ENCODE results near the gene EPS8.
"Not testable (repeated sequence)": the region's sequence is repeated elsewhere in the genome, so short reads cannot be mapped to it uniquely, and the experiment has no call there.

Gene EPS8

DNA sequence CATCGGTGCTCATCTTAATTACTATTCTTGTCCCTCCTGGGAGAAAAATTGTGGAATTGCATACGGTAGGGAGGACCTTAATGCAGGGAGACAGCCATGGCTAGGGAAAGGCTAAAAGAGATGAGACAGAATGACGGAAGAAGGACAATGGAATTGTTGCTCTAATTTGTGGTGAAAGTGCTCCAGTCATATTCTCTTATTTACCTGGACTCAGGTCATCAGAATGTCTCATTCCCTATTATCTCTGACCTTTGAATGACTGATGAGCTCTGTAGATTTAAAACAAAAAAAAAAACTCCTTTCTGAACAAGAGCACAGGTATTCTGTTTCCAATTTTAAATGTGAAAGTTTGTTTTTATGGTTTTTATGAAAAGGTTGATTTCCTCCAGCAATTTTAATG, 8.6 kb upstream of the EPS8 start:
- DNase-seq (ENCODE audit: low read depth): no peak

DNA sequence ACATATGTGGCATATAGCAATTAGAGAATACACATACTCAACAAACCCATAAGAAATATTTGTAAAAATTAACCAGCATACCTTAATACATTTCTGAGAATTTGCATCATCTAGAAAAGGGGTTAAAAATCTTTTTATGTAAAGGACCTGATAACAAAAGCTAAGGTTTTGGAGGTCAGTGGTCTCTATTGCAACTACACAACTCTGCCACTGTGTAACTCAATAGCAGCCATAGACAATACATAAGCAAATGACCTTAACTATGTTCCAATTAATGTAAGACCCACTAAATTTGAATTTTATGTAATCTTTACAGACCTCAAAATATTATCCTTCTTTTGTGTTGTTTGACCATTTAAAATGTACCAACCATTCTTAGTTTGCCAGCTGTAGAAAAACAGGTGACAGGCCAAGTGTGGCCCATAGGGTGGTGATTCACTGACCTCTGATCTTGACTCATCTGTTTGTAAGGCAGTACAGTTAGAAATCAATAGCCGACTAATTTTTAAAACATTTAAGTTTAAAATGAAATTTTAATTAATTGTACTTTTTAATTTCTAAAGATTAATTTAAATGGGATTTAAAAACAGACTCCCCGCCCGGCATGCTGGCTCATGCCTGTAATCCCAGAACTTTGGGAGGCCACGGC, 7.4 kb upstream of the EPS8 start:
- DNase-seq (ENCODE audit: low read depth): no peak

DNA sequence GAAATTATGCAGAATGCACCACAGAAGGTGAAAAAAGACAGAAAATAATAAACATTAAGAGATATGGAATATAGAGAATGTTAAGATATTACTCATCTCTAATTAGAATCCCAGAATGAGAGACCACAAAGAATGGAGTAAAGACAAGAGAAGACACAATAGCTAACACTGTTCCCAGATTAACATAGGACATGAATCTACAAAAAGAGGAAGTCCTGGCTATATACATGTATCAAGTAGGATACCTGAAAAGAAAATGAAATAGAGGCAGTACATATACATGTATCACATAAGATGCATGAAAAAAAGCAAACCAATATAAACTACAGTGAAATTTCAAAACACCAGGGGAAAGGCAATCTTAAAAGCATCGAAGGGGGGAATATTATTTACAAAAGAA, 5.6 kb upstream of the EPS8 start:
- no peak for DNase-seq (ENCODE audit: low read depth)

DNA sequence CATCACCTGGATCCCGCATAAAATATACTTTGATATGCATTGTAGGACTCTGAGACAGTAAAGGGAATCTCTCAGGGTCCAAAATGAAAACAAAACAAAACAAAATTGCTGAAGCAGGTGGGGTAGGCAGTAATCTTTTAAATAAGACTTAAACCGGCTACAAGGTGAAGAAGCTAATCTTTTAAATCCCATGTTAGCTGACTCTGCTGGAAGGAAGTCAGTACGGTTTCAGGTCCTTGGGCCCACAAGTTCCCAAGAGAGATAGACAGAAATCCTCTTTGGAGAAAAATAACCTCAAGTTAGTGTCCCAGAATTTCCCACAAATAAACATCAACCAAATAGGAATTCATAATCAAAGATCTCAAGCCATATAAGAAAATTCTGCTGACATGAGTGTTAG, 5.0 kb upstream of the EPS8 start:
- no peak for DNase-seq (ENCODE audit: low read depth)

DNA sequence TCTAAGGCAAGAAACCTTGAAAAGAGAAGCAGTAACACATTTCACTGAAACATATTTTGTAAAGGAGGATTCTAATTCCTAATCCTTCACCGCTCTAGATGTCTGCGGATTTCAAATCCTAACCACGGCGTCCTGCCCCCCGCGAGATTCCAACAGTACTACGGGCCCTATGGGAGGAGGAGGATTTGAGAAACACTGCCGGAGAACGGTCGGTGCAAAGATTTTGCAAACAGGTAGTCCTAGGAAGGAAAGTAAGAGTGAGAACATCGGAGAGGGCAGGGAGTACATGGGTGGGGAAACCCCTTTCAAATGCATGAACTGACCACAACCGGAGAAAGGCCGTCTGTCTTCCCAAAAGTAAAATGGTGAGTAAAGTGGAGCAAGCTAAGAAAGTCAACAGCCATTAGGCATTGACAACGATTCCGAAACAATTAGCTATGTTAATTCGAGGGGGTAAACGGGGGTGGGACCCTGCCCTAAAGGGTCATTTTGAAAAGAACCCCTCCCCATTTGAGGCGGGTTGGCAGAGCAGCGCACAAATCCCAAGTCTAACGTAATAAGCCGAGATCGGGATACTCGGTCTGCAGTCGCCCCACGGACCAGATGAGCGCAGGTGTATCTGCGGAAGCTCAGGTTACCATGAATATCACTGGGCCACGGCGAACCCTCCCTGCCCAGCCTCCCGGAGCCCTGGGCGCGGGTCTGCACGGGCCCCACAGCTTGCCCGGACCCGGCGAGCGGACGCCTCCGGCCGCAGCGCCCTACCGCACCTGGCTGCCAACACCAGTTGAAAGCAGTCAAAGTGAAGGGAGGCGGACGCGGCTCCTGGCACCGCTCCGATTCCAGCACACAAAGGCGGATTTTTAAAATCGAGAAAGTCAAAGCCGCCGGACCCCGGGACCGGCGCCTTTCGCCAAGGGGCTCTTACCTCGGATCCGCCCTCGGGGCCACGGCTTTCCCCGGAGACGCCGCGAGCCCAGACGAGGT, 662 bp downstream of the EPS8 start:
- peak; percentile 9 for DNase-seq (ENCODE audit: low read depth)

DNA sequence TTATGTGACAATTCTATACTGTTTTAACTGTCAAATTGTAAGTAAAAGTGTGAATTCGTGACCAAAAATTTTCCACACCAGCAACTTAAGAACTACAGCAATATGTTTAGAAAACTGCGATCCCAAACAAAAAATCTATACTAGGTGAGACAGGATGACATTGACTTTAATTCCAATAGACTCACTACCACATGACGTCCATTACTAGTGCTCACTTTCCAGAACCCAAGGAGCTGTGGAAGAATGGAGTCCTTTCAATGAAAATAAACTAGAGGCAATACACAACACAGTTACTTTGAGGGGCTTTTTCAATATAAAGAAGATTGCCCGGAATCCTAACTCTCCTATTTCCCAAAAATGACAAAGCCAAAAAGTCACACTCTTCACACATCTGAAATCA, 1.4 kb downstream of the EPS8 start:
- no peak for DNase-seq (ENCODE audit: low read depth)

DNA sequence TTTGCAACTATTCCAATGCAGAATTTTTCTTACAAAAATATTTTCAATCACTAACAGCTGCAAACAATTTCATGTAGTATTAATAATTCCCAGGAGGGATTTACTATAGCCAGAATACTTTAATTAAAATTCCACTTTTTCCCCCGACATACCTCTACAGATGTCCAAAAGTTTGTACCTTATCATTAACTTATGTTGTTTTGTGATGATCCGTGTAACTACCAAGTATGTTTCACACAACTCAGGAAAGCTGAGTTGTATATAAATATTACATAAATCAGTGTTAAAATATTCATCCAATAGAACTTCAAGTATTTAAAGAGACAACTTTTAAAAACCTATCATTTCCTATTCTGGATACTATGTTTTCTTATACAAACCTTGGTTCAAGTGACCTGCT, 2.4 kb downstream of the EPS8 start:
- DNase-seq (ENCODE audit: low read depth): no peak

DNA sequence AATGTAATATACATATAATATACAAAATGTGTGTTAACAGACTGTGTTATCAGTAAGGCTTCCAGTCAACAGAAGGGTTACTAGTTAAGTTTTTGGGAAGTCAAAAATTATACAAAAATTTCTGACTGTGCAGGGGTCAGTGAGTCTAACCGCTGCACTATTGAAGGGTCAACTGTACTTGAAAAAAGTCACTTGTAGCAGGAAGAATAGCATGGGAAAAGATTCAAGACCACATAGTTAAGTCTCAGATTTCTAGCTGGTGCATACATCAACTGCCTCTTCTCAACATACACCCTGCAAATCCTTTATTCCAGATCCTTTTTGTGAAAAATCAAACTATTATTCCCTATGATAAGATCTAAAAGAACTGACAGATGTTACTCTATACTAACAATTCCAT, 5.9 kb downstream of the EPS8 start:
- no peak for DNase-seq (ENCODE audit: low read depth)

DNA sequence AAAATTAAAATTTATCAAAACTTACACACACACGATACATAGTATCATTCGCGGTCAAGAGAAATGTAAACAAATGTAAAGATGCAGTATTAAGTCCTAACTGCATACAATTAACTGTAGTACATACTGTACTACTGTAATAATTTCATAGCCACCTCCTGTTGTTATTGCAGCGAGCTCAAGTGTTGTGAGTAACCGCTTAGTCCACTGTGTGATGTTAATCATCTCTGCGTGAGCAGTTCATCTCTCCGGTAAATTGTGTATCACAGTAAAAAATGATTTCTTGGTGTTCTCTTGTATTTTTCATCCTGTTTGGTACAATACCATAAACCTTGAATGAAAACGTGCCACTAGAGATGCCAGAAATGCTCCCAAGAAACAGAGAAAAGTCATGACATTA, 6.5 kb downstream of the EPS8 start:
- DNase-seq (ENCODE audit: low read depth): no peak

DNA sequence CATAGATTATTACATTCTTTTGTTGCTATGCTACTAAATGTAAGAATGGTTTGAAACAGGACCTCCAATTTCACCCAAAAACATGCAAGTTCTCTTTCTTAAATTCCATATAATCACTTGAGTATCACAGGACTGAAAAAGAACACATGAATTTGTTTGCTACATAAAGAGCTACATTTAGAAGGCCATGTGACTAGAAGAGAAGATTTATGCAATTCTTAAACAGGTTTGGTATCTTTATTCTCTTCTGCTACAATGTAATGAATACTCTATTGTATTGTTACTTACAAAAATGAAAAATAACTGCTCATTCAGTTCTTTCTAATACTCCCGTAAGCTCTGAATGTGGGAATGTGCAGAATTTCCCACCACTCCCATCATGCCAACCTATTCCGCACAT, 9.3 kb downstream of the EPS8 start:
- DNase-seq (ENCODE audit: low read depth): no peak

DNA sequence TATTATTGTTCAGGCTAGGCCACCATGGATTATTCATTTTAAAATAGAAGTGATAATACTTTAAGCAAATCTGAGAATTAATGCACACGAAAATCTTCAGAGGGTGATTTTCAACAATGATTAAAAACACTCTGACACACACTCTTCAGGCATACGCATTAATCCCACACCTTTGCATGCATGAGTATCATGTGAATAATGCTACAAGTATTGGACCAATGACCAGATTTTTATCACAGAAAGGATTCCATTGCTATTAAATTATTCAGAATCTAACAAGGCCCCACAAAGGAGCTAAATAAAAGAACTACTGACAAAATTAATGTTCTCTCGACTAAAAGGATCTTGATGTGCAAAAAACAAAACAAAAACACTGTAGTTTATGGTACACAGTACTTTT, 11.1 kb downstream of the EPS8 start:
- DNase-seq (ENCODE audit: low read depth): no peak

DNA sequence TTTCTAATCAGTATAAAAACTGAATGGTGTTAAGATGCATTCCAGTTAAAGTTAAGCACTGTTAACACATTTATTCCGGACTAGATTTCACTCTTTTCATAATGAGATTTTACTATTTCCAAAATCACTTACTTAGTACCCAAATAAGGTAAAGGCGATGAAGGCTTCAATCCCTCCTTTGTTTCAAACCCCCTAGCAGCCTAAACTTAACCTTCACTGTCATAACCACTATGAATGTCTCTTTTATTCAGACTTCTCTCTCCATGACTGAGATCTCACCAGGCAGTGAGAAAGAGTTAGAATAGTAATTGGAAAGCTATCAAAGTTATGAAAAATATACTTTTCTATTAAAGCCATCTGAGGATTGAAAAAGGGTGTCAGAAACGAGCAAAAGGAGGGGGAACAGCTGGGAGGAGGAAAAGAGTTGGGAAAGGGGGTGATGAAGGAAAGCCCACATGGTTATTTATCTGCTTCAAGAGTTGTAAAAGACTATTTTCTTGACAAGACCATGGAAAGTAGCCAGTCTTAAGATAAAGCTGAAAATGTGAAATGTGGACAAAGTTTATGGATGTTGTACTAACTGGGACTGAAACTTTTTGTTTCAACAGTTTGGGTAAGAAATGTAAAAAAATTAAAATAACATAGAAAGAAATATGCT, 11.7 kb downstream of the EPS8 start:
- no peak for DNase-seq (ENCODE audit: low read depth)

DNA sequence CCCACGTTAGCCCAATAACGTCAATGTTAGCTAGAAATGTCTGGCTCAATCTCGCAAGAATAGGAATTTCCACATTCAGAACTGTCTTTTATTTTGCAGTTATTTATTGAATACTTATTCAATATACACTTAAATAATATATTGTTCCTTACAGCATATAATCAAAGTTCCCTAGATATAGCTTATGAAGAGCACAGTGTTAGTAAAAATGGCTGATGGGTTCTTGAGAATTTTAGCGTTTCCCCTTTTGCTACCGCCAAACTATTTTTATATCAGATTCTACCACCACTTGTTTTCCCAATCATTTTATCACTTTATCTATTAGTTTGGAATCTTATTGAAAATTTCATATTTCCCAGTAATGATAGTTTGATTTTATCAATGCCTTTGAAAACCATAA, 12.7 kb downstream of the EPS8 start:
- no peak for DNase-seq (ENCODE audit: low read depth)

DNA sequence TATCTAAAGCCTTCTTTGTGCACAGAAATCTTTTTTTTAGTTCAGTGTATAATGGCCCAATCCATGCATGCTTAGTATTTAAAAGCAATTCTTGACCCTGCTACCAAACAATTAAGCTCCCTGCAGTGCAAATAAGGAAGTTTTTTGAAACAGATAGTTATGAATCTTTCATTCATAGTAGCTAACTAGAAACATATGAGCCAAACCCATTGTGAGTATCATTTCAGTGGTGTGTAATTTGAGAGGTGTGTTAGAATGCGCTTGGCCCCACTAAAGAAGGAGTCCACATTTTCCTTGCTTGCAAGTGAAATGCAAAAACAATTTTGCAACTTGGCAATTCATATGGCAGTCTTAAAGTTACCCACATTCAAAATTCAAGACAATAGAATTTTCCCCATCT, 14.4 kb downstream of the EPS8 start:
- no peak for DNase-seq (ENCODE audit: low read depth)

DNA sequence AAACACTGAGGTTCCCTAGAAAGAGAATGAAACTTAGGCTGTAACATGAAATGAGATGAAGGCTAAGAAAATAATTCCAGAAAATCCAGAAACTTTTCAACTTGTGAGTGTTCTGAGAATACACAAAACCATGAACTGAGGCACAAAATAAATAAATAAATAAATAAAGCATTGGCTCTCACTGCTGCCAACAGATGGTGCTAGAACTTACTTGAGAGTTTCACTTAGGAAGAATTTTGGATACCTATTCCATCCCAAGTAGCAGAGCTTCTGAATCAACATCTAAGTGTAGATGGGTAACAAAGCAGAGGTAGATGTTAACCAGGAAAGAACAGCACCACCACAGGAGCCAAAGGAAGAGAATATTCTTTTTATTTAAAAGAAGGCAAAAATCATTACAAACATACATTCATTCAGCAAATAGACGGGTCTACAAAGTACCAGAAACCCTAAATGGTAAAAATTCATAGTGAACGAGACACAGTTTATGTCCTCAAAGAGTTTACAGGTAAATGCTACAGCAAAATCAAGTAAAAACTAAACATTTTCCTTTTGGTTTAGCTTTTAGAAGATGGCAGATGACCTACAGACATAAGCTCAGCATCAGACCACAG, 16.7 kb downstream of the EPS8 start:
- no peak for DNase-seq (ENCODE audit: low read depth)

DNA sequence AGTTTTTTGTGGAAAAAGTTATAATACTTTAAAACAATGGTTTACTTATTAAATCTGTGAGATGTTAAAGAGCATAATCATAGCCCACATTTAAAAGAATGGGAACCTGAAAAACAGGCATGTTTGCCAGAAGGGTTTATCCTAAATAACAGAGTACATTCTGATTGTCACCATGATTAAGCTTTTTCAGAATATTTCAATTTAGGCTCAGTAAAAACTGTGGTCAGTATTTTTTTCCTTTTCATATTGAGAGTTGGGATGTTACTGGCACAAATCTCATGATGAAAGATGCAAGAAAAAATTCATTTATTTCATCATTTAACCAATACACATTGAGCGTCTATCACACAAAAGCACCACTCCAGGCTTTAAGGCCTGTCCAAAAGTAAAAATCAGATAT, 18.6 kb downstream of the EPS8 start:
- no peak for DNase-seq (ENCODE audit: low read depth)

DNA sequence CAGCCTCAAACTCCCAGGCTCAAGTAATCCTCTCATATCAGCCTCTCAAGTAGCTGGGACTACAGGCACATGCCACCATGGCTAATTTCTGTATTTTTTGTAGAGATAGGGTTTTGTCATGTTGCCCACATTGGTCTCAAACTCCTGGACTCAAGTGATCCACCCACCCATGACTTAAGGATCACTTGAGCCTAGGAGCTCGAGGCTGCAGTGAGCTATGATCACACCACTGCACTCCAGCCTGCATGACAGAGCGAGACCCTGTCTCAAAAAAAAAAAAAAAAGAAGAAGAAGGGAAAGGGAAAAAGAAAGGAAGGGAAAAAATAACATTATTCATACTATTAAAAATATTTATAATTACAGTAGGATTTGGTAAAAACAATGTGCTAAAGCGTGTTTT, 19.2 kb downstream of the EPS8 start:
- no peak for DNase-seq (ENCODE audit: low read depth)

DNA sequence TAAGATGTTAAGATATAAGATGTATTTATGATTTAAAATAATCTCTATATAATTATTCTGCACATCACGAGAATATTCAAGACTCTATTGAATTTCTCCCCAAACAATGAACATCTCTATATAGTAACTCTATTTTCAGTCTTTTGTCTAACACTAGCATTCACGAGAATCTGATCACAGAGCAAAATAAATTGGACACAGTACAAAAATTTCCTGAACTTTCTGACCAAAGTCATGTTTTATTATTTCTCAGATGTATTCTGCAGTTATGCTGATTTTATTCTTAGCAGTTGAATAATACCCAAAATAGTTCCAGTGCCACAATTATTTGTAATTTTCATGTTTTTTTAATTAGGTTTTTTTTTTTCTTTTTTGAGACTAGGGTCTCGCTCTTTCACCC, 19.6 kb downstream of the EPS8 start:
- DNase-seq (ENCODE audit: low read depth): no peak

DNA sequence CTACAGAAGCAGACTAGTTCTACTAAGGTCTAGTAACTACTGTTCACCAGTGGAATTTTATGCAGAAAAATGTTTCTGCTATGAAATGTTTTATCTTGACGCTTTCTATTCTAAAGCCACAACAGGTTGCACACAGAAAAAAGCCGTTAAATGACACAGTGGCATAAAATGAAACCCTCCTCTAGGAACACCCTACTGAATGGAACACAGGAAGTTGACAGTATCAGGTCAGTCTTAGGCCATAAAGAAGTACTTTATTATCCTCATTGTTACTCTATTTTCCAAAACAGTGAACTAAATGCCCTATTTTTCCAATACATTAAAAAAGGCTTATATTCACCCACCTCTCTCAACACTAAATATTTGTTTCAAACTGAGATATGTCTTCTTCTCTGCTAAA, 21.9 kb downstream of the EPS8 start:
- DNase-seq (ENCODE audit: low read depth): no peak

DNA sequence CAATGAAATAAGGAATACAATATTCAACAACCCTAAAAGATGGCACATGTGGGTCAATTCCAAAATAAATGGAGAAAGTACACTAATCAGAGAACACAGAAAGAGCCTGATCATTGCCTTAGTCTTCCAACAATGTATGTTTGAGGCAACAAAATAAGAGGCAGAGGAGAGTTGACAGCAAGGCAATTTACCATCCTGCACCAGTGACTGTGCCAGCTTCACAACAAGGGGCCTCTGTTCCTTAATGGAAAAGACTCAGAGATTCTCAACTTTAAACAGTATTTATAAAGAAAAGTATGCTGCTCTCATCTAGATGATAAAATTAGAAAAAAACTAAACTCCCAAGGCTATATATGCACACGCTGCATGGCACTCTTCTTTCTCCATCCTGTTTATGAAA, 25.9 kb downstream of the EPS8 start:
- no peak for DNase-seq (ENCODE audit: low read depth)

DNA sequence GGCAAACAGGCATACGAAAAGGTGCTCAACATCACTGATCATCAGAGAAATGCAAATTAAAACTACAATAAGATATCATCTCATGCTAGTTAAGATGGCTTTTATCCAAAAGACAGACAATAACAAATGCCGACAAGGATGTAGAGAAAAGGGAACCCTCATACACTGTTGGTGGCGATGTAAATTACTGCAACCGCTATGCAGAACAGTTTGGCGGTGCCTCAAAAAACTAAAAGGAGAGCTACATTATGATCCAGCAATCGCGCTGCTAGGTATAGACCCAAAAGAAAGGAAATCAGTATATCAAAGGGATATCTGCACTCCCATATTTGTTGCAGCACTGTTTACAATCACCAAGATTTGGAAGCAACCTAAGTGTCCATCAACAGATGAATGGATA, 27.0 kb downstream of the EPS8 start:
- not testable (repeated sequence) for DNase-seq (ENCODE audit: low read depth)

DNA sequence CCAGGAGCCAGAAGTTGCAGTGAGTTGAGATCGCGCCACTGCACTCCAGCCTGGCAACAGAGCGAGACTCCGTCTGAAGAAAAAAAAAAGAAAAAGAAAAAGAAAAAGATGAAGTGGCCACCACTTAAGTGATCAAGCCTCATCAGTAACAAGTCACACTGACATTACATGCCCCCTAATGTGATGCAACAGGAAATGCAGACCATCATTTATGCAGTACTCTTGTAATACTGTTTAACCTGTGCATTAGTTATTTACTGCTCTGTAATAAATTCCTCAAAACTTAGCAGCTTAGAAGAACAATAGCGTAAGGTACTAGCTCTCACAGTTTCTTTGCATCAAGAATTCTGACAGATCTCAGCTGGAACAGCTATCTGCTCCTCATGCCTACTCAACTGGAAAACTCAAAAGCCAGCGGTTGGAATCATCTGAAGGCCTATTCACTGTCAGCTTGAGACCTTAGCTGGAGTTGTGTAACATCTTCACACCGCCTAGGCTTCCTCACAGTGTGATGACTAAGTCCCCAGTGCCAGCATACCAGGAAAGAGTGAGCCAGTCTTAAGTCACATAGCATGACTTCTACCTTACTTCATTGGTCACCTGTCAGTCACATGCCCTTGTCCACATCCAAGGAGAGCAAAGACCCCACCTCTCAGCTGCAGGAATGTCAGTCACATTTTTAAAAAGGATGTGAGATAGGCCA, 31.5 kb downstream of the EPS8 start:
- DNase-seq (ENCODE audit: low read depth): no peak

Measured in activated T-helper 9 cell treated with anti-CD3 and anti-CD28 coated beads, Interleukin-2, amount 50 U/mL, for 16 hours (primary cell).